ENCODE measurements around the gene DBX1. TPM values are rescaled to one million over a fixed set of nuclear protein-coding genes. Genes with fewer than 3 reads are reported as not detected.

Gene DBX1
- total RNA-seq, 3 donors from 2014 or later, result not detected

- no peak for TF ChIP-seq POLR2A (IDR thresholded peaks at IDR 0.05)
Measured at GRCh38 chr11:20119315-20119714, 41.0 kb downstream of the DBX1 start.

DNA sequence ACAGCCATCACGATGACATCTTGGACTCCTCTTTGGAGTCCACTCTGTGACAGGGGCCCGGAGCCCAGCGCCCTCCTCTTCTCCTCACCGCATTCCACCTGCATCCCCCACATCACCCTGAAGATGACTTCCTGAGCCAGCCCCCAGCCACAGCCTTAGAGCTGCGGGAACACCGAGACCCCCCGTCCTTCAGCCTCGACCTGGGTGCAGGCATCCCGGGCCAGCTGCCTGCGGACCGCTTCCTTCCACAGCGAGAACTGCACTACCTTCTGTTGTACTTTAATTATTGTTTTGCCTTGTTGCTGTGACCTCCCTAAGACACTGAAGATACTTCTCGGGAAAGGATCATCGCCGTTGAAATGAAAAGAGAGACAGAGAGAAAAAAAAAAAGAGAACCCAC, 42.1 kb downstream of the DBX1 start:
- Histone ChIP-seq H3K36me3 (no peaks in the 10 kb centered on the region), H3K27me3 (no peaks in the 10 kb centered on the region), H3K9me3 (no peaks in the 10 kb centered on the region), H3K27ac (no peak overlapping the region), H3K4me3 (no peak overlapping the region), H3K4me1 (no peaks in the 10 kb centered on the region)
- no peak for DNase-seq (ENCODE audit: low spot score in 2 of 2)
- intact Hi-C loops (cut with DNase I; ENCODE audit: low total_unique reads), result no loop called here
- TF ChIP-seq, protein P1, sequence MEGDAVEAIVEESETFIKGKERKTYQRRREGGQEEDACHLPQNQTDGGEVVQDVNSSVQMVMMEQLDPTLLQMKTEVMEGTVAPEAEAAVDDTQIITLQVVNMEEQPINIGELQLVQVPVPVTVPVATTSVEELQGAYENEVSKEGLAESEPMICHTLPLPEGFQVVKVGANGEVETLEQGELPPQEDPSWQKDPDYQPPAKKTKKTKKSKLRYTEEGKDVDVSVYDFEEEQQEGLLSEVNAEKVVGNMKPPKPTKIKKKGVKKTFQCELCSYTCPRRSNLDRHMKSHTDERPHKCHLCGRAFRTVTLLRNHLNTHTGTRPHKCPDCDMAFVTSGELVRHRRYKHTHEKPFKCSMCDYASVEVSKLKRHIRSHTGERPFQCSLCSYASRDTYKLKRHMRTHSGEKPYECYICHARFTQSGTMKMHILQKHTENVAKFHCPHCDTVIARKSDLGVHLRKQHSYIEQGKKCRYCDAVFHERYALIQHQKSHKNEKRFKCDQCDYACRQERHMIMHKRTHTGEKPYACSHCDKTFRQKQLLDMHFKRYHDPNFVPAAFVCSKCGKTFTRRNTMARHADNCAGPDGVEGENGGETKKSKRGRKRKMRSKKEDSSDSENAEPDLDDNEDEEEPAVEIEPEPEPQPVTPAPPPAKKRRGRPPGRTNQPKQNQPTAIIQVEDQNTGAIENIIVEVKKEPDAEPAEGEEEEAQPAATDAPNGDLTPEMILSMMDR (IDR thresholded peaks at IDR 0.05), result no peak
- TF ChIP-seq POLR2A (IDR thresholded peaks at IDR 0.05) (no peak), POLR2AphosphoS5 (IDR thresholded peaks at IDR 0.05) (no peak)

More at GRCh38 chr11:20119315-20119714, 41.0 kb downstream of the DBX1 start:
- no peaks in the 10 kb centered on the region for H3K9me3 ChIP-seq
- H3K27ac ChIP-seq, result no peak overlapping the region
- intact Hi-C loops (cut with DNase I; ENCODE audit: low total_unique reads), result no loop called here
- H3K4me3 ChIP-seq, result no peak overlapping the region
- H3K27me3 ChIP-seq, result no peaks in the 10 kb centered on the region
- H3K36me3 ChIP-seq, result no peaks in the 10 kb centered on the region
- H3K4me1 ChIP-seq, result no peaks in the 10 kb centered on the region
- DNase-seq (ENCODE audit: low spot score in 2 of 2), result no peak

GRCh38 chr11:20117291-20117690, 43.0 kb downstream of the DBX1 start:
- H3K9me3 ChIP-seq, result no peaks in the 10 kb centered on the region
- H3K27me3 ChIP-seq, result no peaks in the 10 kb centered on the region
- no peaks in the 10 kb centered on the region for H3K4me1 ChIP-seq
- H3K4me3 ChIP-seq, result no peak overlapping the region
- DNase-seq (ENCODE audit: low spot score in 2 of 2), result no peak
- intact Hi-C loops (cut with DNase I; ENCODE audit: low total_unique reads), result no loop called here
- H3K36me3 ChIP-seq, result no peaks in the 10 kb centered on the region
- TF ChIP-seq, protein P1 (IDR thresholded peaks at IDR 0.05), result no peak
- no peak for TF ChIP-seq POLR2A (IDR thresholded peaks at IDR 0.05)
- TF ChIP-seq POLR2AphosphoS5 (IDR thresholded peaks at IDR 0.05), result no peak
- no peak overlapping the region for H3K27ac ChIP-seq

GRCh38 chr11:20116825-20117224, 43.5 kb downstream of the DBX1 start:
- H3K9me3 ChIP-seq, result no peaks in the 10 kb centered on the region
- DNase-seq (ENCODE audit: low spot score in 2 of 2), result no peak
- no peak overlapping the region for H3K4me3 ChIP-seq
- TF ChIP-seq POLR2A (IDR thresholded peaks at IDR 0.05) (no peak), POLR2AphosphoS5 (IDR thresholded peaks at IDR 0.05) (no peak)
- TF ChIP-seq, protein P1 (IDR thresholded peaks at IDR 0.05), result no peak
- intact Hi-C loops (cut with DNase I; ENCODE audit: low total_unique reads), result no loop called here
- no peak overlapping the region for H3K27ac ChIP-seq
- no peaks in the 10 kb centered on the region for H3K27me3 ChIP-seq
- H3K4me1 ChIP-seq, result no peaks in the 10 kb centered on the region
- no peaks in the 10 kb centered on the region for H3K36me3 ChIP-seq

- H3K27ac ChIP-seq, result no peak overlapping the region
- no peaks in the 10 kb centered on the region for H3K36me3 ChIP-seq
- no peak overlapping the region for H3K4me3 ChIP-seq
- H3K4me1 ChIP-seq, result no peaks in the 10 kb centered on the region
- H3K27me3 ChIP-seq, result no peaks in the 10 kb centered on the region
- H3K9me3 ChIP-seq, result no peaks in the 10 kb centered on the region
- no peak for DNase-seq (ENCODE audit: low spot score in 2 of 2)
- TF ChIP-seq POLR2AphosphoS5 (IDR thresholded peaks at IDR 0.05), result no peak
- TF ChIP-seq, protein P1 (IDR thresholded peaks at IDR 0.05), result no peak
- no peak for TF ChIP-seq POLR2A (IDR thresholded peaks at IDR 0.05)
- intact Hi-C loops (cut with DNase I; ENCODE audit: low total_unique reads), result no loop called here
Measured at GRCh38 chr11:20114588-20114987, 45.7 kb downstream of the DBX1 start.

- Histone ChIP-seq H3K9me3 (no peaks in the 10 kb centered on the region), H3K4me3 (no peak overlapping the region), H3K27me3 (no peaks in the 10 kb centered on the region), H3K4me1 (no peaks in the 10 kb centered on the region), H3K27ac (peak overlapping the region; percentile 85 to 90), H3K36me3 (no peaks in the 10 kb centered on the region)
- TF ChIP-seq, protein P1 (IDR thresholded peaks at IDR 0.05), result no peak
- no peak for TF ChIP-seq POLR2A (IDR thresholded peaks at IDR 0.05)
- no peak for TF ChIP-seq POLR2AphosphoS5 (IDR thresholded peaks at IDR 0.05)
- intact Hi-C loops (cut with DNase I; ENCODE audit: low total_unique reads), result no loop called here
- peak in 1 of 2 donors; percentile 48 for DNase-seq (ENCODE audit: low spot score in 2 of 2)
Measured at GRCh38 chr11:20113149-20113438, 47.2 kb downstream of the DBX1 start.

Measured in breast epithelium (tissue), 4 donors.